Activated T-cell treated with anti-CD3 and anti-CD28 coated beads, Interleukin-2, amount 50 U/mL, for 48 hours (primary cell): ENCODE data around the gene PDE9A.

Source experiments
- DNase-seq, 2 experiments: peaks; one replicate each; pipeline ENCODE4 v3.0.0-alpha.2; 2020

The PDE9A gene

DNA sequence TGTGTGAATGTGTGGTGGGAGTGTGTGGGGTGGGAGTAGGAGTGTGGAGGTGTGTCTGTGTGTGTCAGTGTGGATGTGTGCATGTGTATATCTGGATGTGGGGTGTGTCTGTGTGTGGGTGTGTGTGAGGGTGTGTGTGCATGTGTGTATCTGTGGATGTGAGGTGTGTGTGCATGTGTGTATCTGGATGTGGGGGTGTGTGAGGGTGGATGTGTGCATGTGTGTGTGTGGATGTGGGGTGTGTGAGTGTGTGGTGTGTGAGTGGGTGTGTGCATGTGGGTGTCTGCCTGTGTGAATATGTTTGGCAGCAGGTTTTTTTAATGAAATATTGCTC is 106.1 kb downstream of the PDE9A start:
- no peak for DNase-seq

DNA sequence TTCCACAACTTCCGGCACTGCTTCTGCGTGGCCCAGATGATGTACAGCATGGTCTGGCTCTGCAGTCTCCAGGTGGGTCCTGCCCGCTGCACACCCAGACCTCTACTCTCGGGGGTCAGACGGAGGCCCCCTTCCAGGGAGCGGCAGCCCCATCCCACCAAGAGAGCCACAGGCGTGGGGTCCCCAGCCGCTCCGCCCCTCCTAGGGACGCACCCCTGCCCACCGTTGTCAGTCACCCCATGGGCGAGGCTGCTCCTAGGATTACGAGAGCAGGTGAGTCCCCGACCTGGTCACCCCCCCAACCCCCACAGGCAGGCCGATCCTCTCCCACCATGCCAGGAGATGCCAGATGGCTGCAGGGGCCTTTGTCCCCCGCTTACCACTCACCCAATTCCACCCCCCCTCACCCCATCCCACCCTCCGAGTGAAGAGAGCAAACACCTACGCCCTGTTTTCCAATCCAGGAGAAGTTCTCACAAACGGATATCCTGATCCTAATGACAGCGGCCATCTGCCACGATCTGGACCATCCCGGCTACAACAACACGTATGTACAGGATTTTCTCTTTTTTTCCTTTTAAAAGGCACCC is 107.0 kb downstream of the PDE9A start:
- no peak for DNase-seq

GRCh38 chr21:42760951-42761751 is 107.7 kb downstream of the PDE9A start:
- no peak for DNase-seq

DNA sequence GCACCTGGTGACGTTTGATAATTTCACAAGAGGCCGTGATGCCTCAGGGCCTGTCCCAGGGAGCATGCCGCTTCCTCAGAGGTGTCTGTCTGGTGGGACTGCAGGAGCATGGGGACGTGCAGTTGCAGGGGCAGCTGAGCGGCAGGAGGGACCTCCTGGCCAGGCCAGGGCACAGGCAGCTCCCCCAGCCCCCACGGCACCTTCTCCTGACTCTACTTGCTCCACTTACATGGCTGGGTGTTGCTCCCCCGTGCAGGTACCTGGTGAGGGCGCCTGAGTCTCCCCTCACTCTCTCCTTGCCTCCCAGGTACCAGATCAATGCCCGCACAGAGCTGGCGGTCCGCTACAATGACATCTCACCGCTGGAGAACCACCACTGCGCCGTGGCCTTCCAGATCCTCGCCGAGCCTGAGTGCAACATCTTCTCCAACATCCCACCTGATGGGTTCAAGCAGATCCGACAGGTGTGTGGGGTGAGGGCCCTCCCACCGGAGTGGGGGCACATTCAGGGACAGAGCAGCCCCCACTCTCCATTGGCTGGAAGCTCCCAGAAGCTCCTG is 108.4 kb downstream of the PDE9A start:
- no peak for DNase-seq

GRCh38 chr21:42763581-42764442 is 110.4 kb downstream of the PDE9A start:
- no peak for DNase-seq

DNA sequence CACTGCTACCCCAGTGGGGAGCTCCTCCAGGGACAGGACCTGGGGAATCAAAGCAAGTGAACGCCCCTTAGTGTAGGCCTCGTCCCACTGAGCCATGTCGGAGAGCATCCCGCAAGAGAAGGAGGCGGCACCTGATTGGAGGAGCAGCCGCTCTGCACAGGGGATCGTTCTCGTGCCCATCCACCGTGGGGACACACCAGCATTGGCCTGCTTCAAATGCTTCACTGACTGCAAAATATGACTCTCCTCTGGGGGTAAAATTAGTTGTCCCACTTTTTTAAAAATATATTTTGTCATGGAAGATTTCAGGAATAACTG is 111.0 kb downstream of the PDE9A start:
- no peak for DNase-seq

- DNase-seq: no peak
Measured at GRCh38 chr21:42764883-42765282, 111.5 kb downstream of the PDE9A start.

- no peak for DNase-seq
Measured at GRCh38 chr21:42765656-42766055, 112.2 kb downstream of the PDE9A start.

GRCh38 chr21:42766739-42767560 is 113.5 kb downstream of the PDE9A start:
- DNase-seq: no peak

GRCh38 chr21:42767561-42767835 is 114.1 kb downstream of the PDE9A start:
- no peak for DNase-seq

DNA sequence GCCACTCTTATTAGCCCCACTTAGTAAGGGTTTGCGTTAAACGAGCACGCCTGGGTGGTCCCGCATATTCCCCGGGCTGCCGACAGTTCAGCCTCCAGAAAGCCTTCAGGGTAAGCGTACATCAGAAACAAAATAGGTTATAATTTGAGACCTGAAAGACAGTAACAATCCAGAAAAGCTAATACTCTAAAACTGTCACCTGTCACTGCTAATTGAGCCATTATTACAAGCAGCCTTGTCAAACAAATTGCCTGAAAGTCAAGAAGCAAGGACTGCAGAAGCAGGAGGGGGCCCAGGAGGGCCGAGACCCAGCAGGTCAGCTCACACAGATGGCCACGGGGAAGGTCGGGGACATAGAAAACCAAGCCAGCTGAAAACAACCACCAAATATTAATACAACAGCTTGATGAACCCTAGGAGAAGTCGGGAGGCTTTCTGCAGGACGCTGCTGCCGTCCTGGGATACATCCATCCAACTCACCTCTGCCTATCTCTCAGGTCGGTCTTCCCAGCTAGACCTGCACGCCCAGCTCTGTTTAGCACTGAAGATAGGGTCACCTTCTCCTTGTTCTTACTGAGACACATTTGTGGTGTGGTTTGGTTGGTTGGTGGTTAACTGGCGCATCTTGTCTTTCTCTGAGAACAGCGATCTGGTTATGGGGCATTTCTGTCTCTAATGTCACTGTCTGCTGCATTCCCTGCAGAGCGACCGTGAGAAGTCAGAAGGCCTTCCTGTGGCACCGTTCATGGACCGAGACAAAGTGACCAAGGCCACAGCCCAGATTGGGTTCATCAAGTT is 115.1 kb downstream of the PDE9A start:
- DNase-seq: no peak

DNA sequence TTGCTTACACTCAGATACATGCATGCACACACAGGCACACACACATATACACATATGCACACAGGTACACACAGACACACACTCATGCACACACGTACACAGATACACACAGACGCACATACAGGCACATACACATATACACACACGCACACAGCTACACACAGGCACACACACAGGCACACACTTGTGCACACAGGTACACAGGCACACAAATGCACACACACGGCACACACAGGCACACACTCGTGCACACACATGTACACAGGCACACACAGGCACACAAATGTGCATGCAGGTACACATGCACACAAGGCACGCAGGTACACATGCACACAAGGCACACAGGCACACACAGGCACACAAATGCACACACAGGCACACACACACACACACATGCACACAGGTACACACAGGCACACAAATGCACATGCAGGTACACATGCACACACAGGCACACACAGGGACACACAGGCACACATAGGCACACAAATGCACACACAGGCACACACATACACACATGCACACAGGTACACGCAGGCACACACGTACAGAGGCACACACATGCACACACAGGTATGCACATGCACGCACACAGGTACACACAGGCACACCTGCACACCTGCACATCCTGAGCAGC is 115.9 kb downstream of the PDE9A start:
- DNase-seq: no peak

DNA sequence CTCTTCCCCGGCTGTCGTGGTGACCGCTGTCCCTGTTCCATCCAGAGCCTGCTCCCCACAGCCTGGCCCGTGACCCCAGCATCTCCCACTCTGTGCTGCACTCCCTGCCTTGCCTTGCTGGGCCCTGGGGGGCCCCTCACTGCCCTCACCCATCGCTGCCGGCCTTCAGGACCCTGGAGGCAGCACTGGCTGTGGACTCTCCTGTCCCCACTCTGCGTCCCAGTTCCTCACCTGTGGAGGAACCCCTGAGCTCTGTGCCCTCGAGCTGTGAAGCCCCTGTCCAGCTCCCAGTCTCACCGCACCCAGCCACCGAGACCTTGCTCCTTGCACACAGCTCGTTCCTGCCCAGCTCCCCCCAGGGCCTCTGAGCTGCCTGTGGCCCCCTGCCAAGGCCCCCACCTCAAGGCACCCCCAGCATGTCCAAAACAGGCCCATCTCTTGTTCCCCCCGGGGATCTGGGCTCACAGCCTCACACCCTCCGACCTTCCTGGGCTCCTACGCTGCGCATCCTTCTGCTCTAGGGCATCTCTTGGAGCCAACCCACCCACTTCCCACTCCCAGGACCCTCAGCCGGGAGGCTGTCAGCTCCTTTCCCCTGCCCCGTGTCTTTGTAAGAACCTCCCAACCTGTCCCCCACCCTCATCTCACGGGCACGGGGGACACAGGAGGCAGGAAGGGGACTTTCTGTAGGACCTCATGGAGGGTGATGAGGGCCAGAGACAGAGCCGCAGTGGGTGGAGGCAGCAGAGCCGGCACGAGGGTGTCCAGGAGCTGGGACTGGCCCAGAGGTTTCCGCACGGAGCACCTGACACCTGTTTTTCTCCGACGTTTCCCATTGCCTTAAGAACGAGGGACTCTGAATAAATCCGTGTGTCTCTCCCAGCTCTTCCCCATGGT is 116.6 kb downstream of the PDE9A start:
- no peak for DNase-seq

DNA sequence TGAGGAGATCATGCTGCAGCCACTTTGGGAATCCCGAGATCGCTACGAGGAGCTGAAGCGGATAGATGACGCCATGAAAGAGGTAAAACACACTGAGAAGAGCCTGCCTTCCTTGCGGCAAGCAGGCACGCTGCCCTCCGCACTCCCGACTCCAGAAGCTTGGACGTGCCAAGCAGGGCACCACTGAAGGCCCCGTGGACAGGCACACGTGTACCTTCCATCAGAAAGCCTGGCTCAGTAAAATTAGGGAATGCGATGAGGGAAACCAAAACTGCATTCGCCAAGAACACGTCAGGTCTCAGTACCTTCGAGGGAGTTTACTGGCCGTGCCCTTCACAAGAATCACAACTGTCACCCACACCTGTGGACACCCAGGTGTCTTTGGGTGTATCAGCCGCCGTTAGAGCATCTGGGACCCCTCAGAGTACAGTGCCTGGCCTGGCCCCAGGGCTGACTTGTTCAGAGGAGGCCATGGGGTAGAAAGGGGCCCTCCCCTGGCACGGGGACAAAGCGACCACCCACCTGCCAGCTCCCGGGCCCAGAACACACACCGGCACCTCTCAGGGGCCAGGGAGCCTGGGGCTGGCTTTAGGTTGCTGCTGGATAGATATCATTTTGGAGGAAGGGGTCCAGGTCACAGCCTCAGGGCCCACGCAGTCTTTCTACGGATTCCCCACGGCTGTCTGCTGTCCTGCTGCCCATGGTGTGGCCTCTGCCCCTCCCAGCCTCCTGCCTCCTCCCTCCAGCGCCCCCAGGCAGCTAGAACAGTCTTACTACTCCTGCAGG is 117.5 kb downstream of the PDE9A start:
- DNase-seq: no peak

DNA sequence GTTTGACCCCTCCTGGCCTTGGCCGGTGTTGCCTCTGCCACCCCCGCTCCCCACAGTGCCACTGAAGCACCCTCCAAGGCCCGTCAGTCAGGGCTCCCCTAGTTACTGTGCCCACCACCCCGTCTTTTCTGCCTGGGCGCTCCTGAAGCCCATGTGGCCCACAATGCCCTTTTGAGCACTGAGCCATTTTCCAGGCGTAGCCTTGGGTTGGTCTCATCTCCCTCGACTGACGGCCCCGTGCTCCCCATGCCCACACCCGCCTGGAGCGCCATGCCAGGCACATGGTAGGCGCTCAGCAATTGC is 118.0 kb downstream of the PDE9A start:
- no peak for DNase-seq

- no peak for DNase-seq
Measured at GRCh38 chr21:42775123-42775522, 121.7 kb downstream of the PDE9A start.

DNA sequence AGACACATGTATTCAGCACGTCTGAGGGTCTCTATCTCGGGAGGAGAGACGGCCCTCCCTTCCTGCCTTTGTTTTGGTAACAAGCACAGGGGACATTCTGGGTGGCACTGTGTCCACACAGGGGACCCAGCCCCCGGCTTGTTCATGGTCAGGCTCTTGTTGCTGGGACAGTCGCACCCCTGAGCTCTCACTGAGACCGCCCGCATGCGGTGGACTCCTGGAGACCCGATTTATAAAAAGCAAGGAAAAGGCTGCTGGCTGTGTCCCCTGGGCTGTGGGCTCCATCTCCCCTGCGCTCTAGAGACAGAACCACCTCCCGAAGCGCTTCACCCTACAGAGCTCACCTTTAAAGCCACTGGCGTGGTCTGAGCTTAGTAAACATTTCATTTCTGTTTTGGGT is 122.5 kb downstream of the PDE9A start:
- no peak for DNase-seq

DNA sequence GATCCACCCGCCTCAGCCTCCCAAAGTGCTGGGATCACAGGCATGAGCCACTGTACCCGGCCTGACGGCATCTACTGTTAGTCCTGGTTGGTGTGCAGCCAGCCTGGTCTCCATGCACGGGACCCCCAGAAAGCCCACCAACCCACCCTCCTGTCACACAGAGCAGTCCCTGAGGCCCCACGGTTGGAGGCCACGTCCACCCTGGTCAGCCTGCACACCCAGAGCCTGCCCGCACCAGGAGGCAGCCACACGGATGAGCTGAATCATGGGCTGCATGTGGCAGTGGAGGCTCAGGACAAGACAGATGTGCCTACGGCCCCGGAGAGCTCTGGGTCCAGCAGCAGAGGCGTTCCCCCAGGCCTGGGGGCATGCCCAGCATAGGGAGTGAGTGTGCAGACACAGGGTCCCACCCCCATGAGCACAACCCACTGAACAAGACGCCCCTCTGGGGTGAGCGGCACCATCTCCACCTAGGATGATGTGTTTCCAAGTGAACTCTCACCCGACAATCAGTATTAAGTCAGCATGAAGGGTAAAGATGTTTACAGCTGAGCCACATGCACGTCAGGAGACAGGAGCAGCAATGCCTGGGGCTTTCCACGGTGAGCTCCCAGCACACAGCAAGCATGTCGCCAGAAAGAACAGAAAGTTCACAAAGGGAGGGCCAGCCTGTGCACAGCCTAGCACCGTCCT is 123.8 kb downstream of the PDE9A start:
- DNase-seq: no peak

GRCh38 chr21:42777757-42778344 is 124.4 kb downstream of the PDE9A start:
- no peak for DNase-seq
